IPS-NIHi11 (cell line): ENCODE measurements around the gene ASPSCR1.

Experiments
- DNase-seq: peaks from one replicate; pipeline ENCODE4 v3.0.0; 2012; ENCODE audit warnings: mixed read lengths, low spot score

ASPSCR1 gene

GRCh38 chr17:82041144-82041814, 63.9 kb downstream of the ASPSCR1 start:
- no peak for DNase-seq

- no peak for DNase-seq
Observed at GRCh38 chr17:82042649-82043048, 65.2 kb downstream of the ASPSCR1 start.

GRCh38 chr17:82043507-82043906, 66.1 kb downstream of the ASPSCR1 start:
- peak; percentile 51 for DNase-seq

- DNase-seq, result no peak
Observed at GRCh38 chr17:82045936-82046484, 68.6 kb downstream of the ASPSCR1 start.

- no peak for DNase-seq
Observed at GRCh38 chr17:82046903-82047302, 69.5 kb downstream of the ASPSCR1 start.

GRCh38 chr17:82047379-82047778, 70.0 kb downstream of the ASPSCR1 start:
- DNase-seq, result no peak

GRCh38 chr17:82047914-82048570, 70.6 kb downstream of the ASPSCR1 start:
- no peak for DNase-seq

- DNase-seq, result no peak
Observed at GRCh38 chr17:82048571-82048971, 71.1 kb downstream of the ASPSCR1 start.

GRCh38 chr17:82049106-82049505, 71.7 kb downstream of the ASPSCR1 start:
- no peak for DNase-seq

- no peak for DNase-seq
Observed at GRCh38 chr17:82049521-82049971, 72.1 kb downstream of the ASPSCR1 start.

GRCh38 chr17:82050152-82050760, 72.8 kb downstream of the ASPSCR1 start:
- DNase-seq, result no peak

- DNase-seq, result peak; percentile 85
Observed at GRCh38 chr17:82050761-82051641, 73.6 kb downstream of the ASPSCR1 start.

GRCh38 chr17:82051776-82052637, 74.6 kb downstream of the ASPSCR1 start, which contains the start of the genes GPS1 and RFNG:
Gene GPS1 (plus strand): TSS chr17:82051898. CDS start chr17:82051932, 34 bp downstream.
Gene RFNG (minus strand): TSS chr17:82051811. CDS start chr17:82051766, 45 bp downstream.
- peak; percentile 96 for DNase-seq

- DNase-seq, result no peak
Observed at GRCh38 chr17:82052638-82053059, 75.2 kb downstream of the ASPSCR1 start.

- no peak for DNase-seq
Observed at GRCh38 chr17:82053130-82053529, 75.7 kb downstream of the ASPSCR1 start.

- DNase-seq, result no peak
Observed at GRCh38 chr17:82053556-82054263, 76.3 kb downstream of the ASPSCR1 start.

GRCh38 chr17:82054351-82055022, 77.1 kb downstream of the ASPSCR1 start:
- DNase-seq, result peak; percentile 6

GRCh38 chr17:82055023-82055964, 77.9 kb downstream of the ASPSCR1 start:
- peak; percentile 5 for DNase-seq
